Astrocyte of the cerebellum (primary cell): Measurements from ENCODE around the gene TNFSF9.
A peak's percentile ranks its signal among the peaks of the same experiment; 100 is the strongest.

Experiments used
- DNase-seq: peaks from one replicate; pipeline ENCODE4 v3.0.0-alpha.2; 2011; ENCODE audit warnings: low read depth
- H3K4me3 ChIP-seq: 2 replicates; pipeline ENCODE4 v1.5.1; 2011; ENCODE audit warnings: mild to moderate bottlenecking, low read depth, low read length, moderate library complexity
- in situ Hi-C: cut with HindIII; loops from 2 replicates; pipeline ENCODE4 v1.10.0; 2017; ENCODE audit warnings: low sequenced_read_pairs
- TF ChIP-seq, protein P1 (sequence below): IDR thresholded peaks from 2 replicates; pipeline ENCODE4 v1.5.1; 2012; ENCODE audit warnings: low read length, low read depth, moderate library complexity, mild to moderate bottlenecking; ENCODE audit errors: missing control alignments

Gene TNFSF9

DNA sequence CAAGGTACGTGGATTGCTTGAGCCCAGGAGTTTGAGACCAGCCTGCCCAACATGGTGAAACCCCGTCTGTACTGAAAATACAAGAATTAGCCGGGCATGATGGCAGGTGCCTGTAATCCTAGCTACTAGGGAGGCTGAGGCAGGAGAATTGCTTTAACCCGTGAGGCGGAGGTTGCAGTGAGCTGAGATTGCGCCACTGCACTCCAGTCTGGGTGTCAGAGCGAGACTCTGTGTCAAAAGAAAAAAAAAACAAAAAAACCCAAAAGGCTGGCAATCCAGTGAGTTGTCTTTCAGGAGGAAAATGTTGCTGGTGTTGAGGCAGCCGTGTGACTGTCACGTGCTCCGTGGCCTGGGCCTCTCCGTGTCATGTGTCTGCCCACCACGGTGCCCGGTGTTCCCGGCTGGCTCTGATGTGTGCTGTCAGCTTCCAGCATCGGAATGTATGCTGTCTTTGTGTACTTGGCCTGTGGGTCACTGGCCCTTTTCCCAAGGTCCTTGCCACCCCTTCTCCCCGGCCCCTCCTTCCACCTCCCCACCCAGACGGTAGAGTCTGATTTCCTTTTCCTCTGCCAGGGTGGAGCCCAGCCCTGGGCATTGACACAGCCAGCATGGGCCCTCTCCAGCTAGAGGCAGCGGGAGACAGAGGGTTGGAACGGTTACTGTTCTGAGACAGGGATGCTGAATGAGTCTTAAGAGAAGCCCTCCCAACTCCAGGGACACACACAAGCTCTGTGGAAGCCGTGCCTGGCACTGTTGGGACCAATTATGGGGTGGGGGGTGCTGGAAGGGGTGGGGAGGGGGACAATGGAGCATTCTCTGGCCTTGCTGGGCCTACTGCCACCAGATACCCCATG is 21.5 kb upstream of the TNFSF9 start:
- TF ChIP-seq, protein P1, sequence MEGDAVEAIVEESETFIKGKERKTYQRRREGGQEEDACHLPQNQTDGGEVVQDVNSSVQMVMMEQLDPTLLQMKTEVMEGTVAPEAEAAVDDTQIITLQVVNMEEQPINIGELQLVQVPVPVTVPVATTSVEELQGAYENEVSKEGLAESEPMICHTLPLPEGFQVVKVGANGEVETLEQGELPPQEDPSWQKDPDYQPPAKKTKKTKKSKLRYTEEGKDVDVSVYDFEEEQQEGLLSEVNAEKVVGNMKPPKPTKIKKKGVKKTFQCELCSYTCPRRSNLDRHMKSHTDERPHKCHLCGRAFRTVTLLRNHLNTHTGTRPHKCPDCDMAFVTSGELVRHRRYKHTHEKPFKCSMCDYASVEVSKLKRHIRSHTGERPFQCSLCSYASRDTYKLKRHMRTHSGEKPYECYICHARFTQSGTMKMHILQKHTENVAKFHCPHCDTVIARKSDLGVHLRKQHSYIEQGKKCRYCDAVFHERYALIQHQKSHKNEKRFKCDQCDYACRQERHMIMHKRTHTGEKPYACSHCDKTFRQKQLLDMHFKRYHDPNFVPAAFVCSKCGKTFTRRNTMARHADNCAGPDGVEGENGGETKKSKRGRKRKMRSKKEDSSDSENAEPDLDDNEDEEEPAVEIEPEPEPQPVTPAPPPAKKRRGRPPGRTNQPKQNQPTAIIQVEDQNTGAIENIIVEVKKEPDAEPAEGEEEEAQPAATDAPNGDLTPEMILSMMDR = no peak
- in situ Hi-C loops = no loop called here
- no peak for DNase-seq
- no peak overlapping the region for H3K4me3 ChIP-seq

DNA sequence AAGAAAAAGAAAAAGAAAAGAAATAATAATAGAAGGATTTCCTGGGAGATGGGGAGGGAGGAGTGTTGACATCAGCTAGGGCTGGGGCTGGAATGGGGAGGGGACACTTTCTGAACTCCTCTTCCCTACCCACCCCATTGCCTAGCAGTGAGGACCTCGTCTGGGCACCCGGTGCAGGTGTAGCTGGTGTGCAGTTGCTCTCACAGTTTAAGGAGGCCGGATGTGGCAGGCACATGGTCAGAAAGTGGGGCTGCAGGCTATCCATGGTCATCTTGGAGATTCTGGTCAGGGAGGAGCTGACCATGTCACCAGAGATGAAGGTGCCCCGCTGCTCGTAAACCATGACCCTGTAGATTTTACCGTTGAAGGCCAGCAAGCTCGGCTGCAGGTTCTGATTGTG is 20.2 kb upstream of the TNFSF9 start:
- in situ Hi-C loops = no loop called here
- TF ChIP-seq, protein P1 = no peak
- H3K4me3 ChIP-seq = no peak overlapping the region

DNA sequence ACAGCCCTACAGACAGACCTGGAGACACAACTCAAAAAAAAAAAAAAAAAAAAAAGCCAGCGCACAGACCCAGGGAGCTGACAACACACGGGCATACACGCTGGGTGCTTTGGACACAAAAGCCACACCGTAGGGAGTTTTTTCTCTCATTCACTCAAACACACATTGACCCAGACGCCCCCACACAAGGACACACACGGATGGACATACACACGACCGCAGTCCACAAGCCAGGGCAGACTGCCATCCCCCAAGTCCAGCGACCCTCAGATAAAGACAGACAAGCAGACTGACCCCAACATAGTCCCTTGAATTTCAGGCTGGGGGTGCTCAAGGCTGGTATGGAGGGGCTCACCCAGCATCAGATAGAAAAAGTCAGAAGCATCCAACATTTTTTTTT is 16.7 kb upstream of the TNFSF9 start:
- TF ChIP-seq, protein P1 = no peak
- no peak overlapping the region for H3K4me3 ChIP-seq
- no peak for DNase-seq
- in situ Hi-C loops = no loop called here

More for the DNA sequence above, 20.2 kb upstream of the TNFSF9 start:
- no peak for DNase-seq

DNA sequence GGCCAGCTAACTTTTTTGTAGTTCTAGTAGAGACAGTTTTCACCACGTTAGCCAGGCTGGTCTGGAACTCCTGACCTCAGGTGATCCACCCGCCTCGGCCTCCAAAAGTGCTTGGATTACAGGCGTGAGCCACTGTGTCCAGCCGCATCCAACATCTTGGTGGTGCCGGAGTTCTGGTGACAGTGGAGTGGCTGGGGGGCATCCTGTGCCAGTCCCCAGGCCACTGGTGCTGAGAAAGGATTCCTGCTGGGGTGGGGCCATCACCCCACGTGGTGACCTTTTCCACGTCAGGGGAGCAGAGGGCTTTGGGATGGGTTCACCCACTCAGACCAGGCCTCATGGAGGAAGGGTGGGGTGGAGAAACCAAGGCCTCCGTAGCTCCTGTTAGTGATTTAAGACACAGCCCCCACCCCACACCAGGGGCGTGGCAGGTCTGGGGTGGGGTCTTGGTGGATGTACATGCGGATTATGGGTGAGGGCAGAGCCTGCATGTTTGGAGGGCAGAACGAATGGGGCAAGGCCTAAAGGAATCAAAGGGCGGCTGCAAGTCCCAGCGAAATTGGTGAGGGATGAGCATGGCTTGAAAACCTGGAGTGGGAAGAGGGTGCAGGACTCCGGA is 15.8 kb upstream of the TNFSF9 start:
- in situ Hi-C loops = no loop called here
- no peak overlapping the region for H3K4me3 ChIP-seq
- no peak for DNase-seq
- TF ChIP-seq, protein P1 = no peak

DNA sequence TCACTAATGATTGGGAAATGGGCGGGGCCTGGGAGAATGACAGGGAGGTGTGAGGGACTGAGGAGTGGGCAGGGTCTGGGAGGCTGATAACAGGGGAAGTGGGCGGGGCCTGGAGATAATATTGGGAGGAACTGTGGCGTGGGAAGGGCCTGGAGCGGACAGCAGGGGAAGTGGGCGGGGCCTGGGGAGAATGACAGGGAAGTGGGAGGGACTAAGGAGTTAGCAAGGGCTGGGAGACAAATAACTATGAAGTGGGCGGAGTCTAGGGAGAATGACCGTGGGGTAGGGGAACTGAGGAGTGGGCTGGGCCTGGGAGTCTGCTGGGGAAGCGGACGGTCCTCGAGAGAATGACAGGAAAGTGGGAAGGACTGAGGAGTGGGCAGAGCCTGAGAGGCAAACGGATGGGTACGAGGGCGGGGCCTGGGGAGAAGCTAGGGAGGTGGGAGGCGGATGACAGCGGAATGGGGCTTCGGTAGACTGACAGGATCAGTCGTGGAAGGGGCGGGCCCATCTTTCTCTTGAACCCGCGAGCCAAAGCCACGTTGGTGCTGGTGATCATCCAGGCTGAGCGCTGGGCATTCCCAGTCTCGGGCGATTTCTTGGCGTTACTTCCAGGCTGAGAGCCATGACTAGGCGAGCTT is 14.7 kb upstream of the TNFSF9 start:
- H3K4me3 ChIP-seq = peak overlapping the region; percentile 62
- DNase-seq = peak; percentile 72
- TF ChIP-seq, protein P1 = no peak
- in situ Hi-C loops = no loop called here

DNA sequence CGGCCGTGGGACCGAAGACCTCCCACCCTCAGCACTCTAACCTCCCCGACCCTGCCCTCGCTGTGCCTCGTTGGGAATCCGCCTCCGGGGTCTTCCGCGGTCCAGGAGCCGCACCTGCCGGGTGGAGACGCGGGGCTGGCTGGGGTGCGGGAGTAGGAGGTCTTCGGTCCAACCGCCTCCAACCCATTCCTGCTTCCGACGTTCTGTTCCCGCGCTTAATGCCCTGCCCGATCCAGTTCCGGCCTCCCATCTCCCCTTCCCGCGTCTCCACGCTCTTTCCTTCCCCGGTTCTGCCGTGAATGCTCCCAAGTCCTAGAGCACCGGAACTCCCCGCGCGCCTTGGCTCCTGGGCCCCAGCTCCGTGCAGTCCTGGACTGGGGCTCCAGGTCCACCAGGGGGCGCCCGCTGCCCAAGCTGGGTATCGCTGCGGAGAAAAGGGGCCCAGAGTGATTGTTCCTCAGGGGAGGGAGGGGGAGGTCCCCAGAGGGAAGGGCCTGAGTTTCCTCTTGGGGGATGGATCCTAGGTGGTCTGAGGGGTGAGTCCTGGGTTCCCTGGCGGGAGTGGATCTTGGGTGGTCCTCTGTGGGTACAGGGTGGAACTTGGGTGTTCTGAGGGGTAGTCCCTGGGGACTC is 14.1 kb upstream of the TNFSF9 start:
- TF ChIP-seq, protein P1 = peak; percentile 95
- in situ Hi-C loops = no loop called here
- peak overlapping the region; percentile 62 for H3K4me3 ChIP-seq
- peak; percentile 69 for DNase-seq
